Stimulated activated naive B cell treated with anti-CD40 and anti-IgM and Interleukin-4, amounts not matched to agents 10 μg/mL and 1 μg/mL and 100 μg/mL, for 72 hours (primary cell): ENCODE measurements around the gene VWF.
"Not testable (repeated sequence)": the region's sequence is repeated elsewhere in the genome, so short reads cannot be mapped to it uniquely, and the experiment has no call there.

Source experiments
- ATAC-seq, 2 donors: fragments of 150-1000 bp; cut with Tn5 transposase; replicated peaks; 2 replicates each; pipeline ENCODE4 v1.10.0; 2021; ENCODE audit warnings: moderate library complexity in 1 of 2
- DNase-seq: peaks from one replicate; pipeline ENCODE4 v3.0.0; 2021
- H3K27ac Mint-ChIP-seq: one replicate; pipeline ENCODE4 v1.8.0; 2022; ENCODE audit warnings: mild to moderate bottlenecking, mixed read lengths
- H3K27me3 Mint-ChIP-seq, 2 donors: one replicate each; pipeline ENCODE4 v1.8.0; 2022; ENCODE audit warnings: mixed read lengths in 2 of 2
- H3K36me3 Mint-ChIP-seq, 2 donors: one replicate each; pipeline ENCODE4 v1.8.0; 2022; ENCODE audit warnings: mixed read lengths in 2 of 2, mild to moderate bottlenecking in 1 of 2
- H3K4me1 Mint-ChIP-seq, 2 donors: one replicate each; pipeline ENCODE4 v1.8.0; 2022; ENCODE audit warnings: mixed read lengths in 2 of 2, mild to moderate bottlenecking in 1 of 2
- H3K4me3 Mint-ChIP-seq, 2 donors: one replicate each; pipeline ENCODE4 v1.8.0; 2022; ENCODE audit warnings: mild to moderate bottlenecking in 2 of 2, mixed read lengths in 2 of 2, moderate library complexity in 1 of 2
- H3K9me3 Mint-ChIP-seq, 2 donors: one replicate each; pipeline ENCODE4 v1.8.0; 2022; ENCODE audit warnings: mixed read lengths in 2 of 2, mild to moderate bottlenecking in 1 of 2

VWF gene

GRCh38 chr12:6024066-6024465 lies 100.4 kb downstream of the VWF start:
- H3K27ac Mint-ChIP-seq, H3K36me3 Mint-ChIP-seq, H3K9me3 Mint-ChIP-seq, DNase-seq, H3K4me1 Mint-ChIP-seq, ATAC-seq, H3K4me3 Mint-ChIP-seq: not testable (repeated sequence)
- peaks cover 19 to 24% of the 10 kb centered on the region in 2 donors for H3K27me3 Mint-ChIP-seq

GRCh38 chr12:6020930-6021329 lies 103.5 kb downstream of the VWF start:
- ATAC-seq: no peak
- Mint-ChIP-seq H3K9me3 (no peaks in the 10 kb centered on the region), H3K27ac (no peak overlapping the region)

GRCh38 chr12:6020511-6020910 lies 104.0 kb downstream of the VWF start:
- not testable (repeated sequence) for H3K36me3 Mint-ChIP-seq, H3K9me3 Mint-ChIP-seq, ATAC-seq, DNase-seq, H3K27ac Mint-ChIP-seq, H3K4me3 Mint-ChIP-seq, H3K4me1 Mint-ChIP-seq
- H3K27me3 Mint-ChIP-seq: peaks cover 13 to 16% of the 10 kb centered on the region in 2 donors

More at GRCh38 chr12:6020930-6021329, 103.5 kb downstream of the VWF start:
- Mint-ChIP-seq H3K27me3 (peaks cover 13 to 16% of the 10 kb centered on the region in 2 donors), H3K4me3 (no peak overlapping the region), H3K4me1 (no peaks in the 10 kb centered on the region), H3K36me3 (no peaks in the 10 kb centered on the region)
- DNase-seq: no peak

GRCh38 chr12:6019256-6019655 lies 105.2 kb downstream of the VWF start:
- DNase-seq, H3K36me3 Mint-ChIP-seq, H3K4me1 Mint-ChIP-seq, H3K9me3 Mint-ChIP-seq, ATAC-seq, H3K27ac Mint-ChIP-seq, H3K4me3 Mint-ChIP-seq: not testable (repeated sequence)
- H3K27me3 Mint-ChIP-seq: peaks cover 16 to 21% of the 10 kb centered on the region in 2 donors

GRCh38 chr12:6018265-6018664 lies 106.2 kb downstream of the VWF start:
- ATAC-seq: no peak
- Mint-ChIP-seq H3K36me3 (no peaks in the 10 kb centered on the region), H3K27me3 (peaks cover 22 to 26% of the 10 kb centered on the region in 2 donors), H3K4me1 (no peaks in the 10 kb centered on the region), H3K4me3 (no peak overlapping the region), H3K9me3 (no peaks in the 10 kb centered on the region), H3K27ac (no peak overlapping the region)
- DNase-seq: no peak

GRCh38 chr12:6016756-6017155 lies 107.7 kb downstream of the VWF start:
- ATAC-seq (no peak), DNase-seq (no peak)
- no peak overlapping the region for H3K4me3 Mint-ChIP-seq
- no peak overlapping the region for H3K27ac Mint-ChIP-seq
- H3K4me1 Mint-ChIP-seq: no peaks in the 10 kb centered on the region
- no peaks in the 10 kb centered on the region for H3K9me3 Mint-ChIP-seq
- H3K27me3 Mint-ChIP-seq: peaks cover 18 to 26% of the 10 kb centered on the region in 2 donors
- no peaks in the 10 kb centered on the region for H3K36me3 Mint-ChIP-seq

- H3K27ac Mint-ChIP-seq, H3K36me3 Mint-ChIP-seq, H3K4me3 Mint-ChIP-seq, H3K9me3 Mint-ChIP-seq, ATAC-seq, DNase-seq, H3K4me1 Mint-ChIP-seq: not testable (repeated sequence)
- peaks cover 11 to 21% of the 10 kb centered on the region in 2 donors for H3K27me3 Mint-ChIP-seq
Observed at GRCh38 chr12:6016004-6016403, 108.5 kb downstream of the VWF start.

- H3K36me3 Mint-ChIP-seq, ATAC-seq, H3K4me3 Mint-ChIP-seq, DNase-seq, H3K9me3 Mint-ChIP-seq, H3K4me1 Mint-ChIP-seq, H3K27ac Mint-ChIP-seq: not testable (repeated sequence)
- peaks cover 11 to 19% of the 10 kb centered on the region in 2 donors for H3K27me3 Mint-ChIP-seq
Observed at GRCh38 chr12:6015271-6015670, 109.2 kb downstream of the VWF start.

- H3K9me3 Mint-ChIP-seq, DNase-seq, H3K4me1 Mint-ChIP-seq, H3K27ac Mint-ChIP-seq, H3K4me3 Mint-ChIP-seq, ATAC-seq, H3K36me3 Mint-ChIP-seq: not testable (repeated sequence)
- peaks cover 18 to 33% of the 10 kb centered on the region in 2 donors for H3K27me3 Mint-ChIP-seq
Observed at GRCh38 chr12:6010631-6011350, 113.7 kb downstream of the VWF start.

GRCh38 chr12:5997260-5997659 lies 127.2 kb downstream of the VWF start:
- DNase-seq (no peak), ATAC-seq (no peak)
- Mint-ChIP-seq H3K36me3 (no peaks in the 10 kb centered on the region), H3K4me3 (no peak overlapping the region), H3K4me1 (no peaks in the 10 kb centered on the region), H3K27ac (no peak overlapping the region), H3K27me3 (peaks cover 15 to 36% of the 10 kb centered on the region in 2 donors), H3K9me3 (no peaks in the 10 kb centered on the region)

GRCh38 chr12:5996459-5996858 lies 128.0 kb downstream of the VWF start:
- H3K27ac Mint-ChIP-seq: no peak overlapping the region
- DNase-seq: no peak
- H3K36me3 Mint-ChIP-seq: no peaks in the 10 kb centered on the region
- ATAC-seq: no peak
- no peaks in the 10 kb centered on the region for H3K9me3 Mint-ChIP-seq
- H3K4me1 Mint-ChIP-seq: no peaks in the 10 kb centered on the region
- H3K27me3 Mint-ChIP-seq: peaks cover 15 to 36% of the 10 kb centered on the region in 2 donors
- no peak overlapping the region for H3K4me3 Mint-ChIP-seq

- Mint-ChIP-seq H3K9me3 (no peaks in the 10 kb centered on the region), H3K36me3 (no peaks in the 10 kb centered on the region), H3K27me3 (peaks cover 9 to 11% of the 10 kb centered on the region in 2 donors), H3K4me1 (peaks cover 0 to 3% of the 10 kb centered on the region in 2 donors), H3K4me3 (no peak overlapping the region), H3K27ac (no peak overlapping the region)
- ATAC-seq: no peak
- no peak for DNase-seq
Observed at GRCh38 chr12:5989621-5990020, 134.8 kb downstream of the VWF start.

- peak; percentile 64 for DNase-seq
- peaks cover under 1 to 7% of the 10 kb centered on the region in 2 donors for H3K27me3 Mint-ChIP-seq
- H3K4me1 Mint-ChIP-seq: peaks cover 0 to 3% of the 10 kb centered on the region in 2 donors
- H3K27ac Mint-ChIP-seq: no peak overlapping the region
- H3K4me3 Mint-ChIP-seq: no peak overlapping the region
- H3K9me3 Mint-ChIP-seq: no peaks in the 10 kb centered on the region
- no peaks in the 10 kb centered on the region for H3K36me3 Mint-ChIP-seq
- peak; percentile 96 to 98 for ATAC-seq
Observed at GRCh38 chr12:5988659-5989116, 135.8 kb downstream of the VWF start.

GRCh38 chr12:5988088-5988487 lies 136.4 kb downstream of the VWF start:
- ATAC-seq (no peak), DNase-seq (no peak)
- H3K36me3 Mint-ChIP-seq: no peaks in the 10 kb centered on the region
- no peak overlapping the region for H3K27ac Mint-ChIP-seq
- H3K4me3 Mint-ChIP-seq: no peak overlapping the region
- peaks cover 0 to 7% of the 10 kb centered on the region in 2 donors for H3K27me3 Mint-ChIP-seq
- peaks cover 0 to 3% of the 10 kb centered on the region in 2 donors for H3K4me1 Mint-ChIP-seq
- no peaks in the 10 kb centered on the region for H3K9me3 Mint-ChIP-seq

GRCh38 chr12:5987573-5987972 lies 136.9 kb downstream of the VWF start:
- peaks cover 0 to 3% of the 10 kb centered on the region in 2 donors for H3K4me1 Mint-ChIP-seq
- H3K27ac Mint-ChIP-seq: no peak overlapping the region

More at GRCh38 chr12:5987573-5987972, 136.9 kb downstream of the VWF start:
- Mint-ChIP-seq H3K27me3 (peaks cover 0 to 7% of the 10 kb centered on the region in 2 donors), H3K4me3 (no peak overlapping the region), H3K36me3 (no peaks in the 10 kb centered on the region), H3K9me3 (no peaks in the 10 kb centered on the region)
- DNase-seq (no peak), ATAC-seq (no peak)
